ENCODE data around the gene FTCD. TPM values are rescaled to one million over a fixed set of nuclear protein-coding genes. Genes with fewer than 3 reads are reported as not detected.

Gene FTCD
- total and polyA plus RNA-seq, 2 of the 4 experiments (the other 2 are of a cell fraction), result 0.55 TPM; not detected in 1

GRCh38 chr21:46189213-46189958 lies 34.0 kb upstream of the FTCD start:
- Histone ChIP-seq H2BK5ac (ENCODE audit: low read depth, low read length, poor library complexity, severe bottlenecking) (no peak overlapping the region), H2AK5ac (ENCODE audit: low read depth, low read length) (peak overlapping the region; percentile 20), H3K9me3 (ENCODE audit: control insufficient read depth, insufficient read depth, low read length) (no peaks in the 10 kb centered on the region), H3K56ac (ENCODE audit: extremely low read depth, insufficient read depth, low read length) (no peak overlapping the region), H2BK20ac (ENCODE audit: low read depth, low read length) (0 out of 2 replicates have a peak overlapping the region, but pooled peaks have one; percentile 25), H3K27ac (ENCODE audit: insufficient read depth, low read length) (no peak overlapping the region), H3K4me2 (ENCODE audit: low read depth, low read length) (no peak overlapping the region), H3K27me3 (ENCODE audit: control insufficient read depth, insufficient read depth, low read length) (no peaks in the 10 kb centered on the region), H3K18ac (ENCODE audit: low read depth, low read length) (no peak overlapping the region), H3K9me1 (ENCODE audit: insufficient read depth, low read length) (peaks cover 27% of the 10 kb centered on the region), H3K79me1 (ENCODE audit: low read depth in 1 of 2, low read length in 2 of 2) (no peaks in the 10 kb centered on the region; a peak in 1 of 4 replicates), H3K4me1 (ENCODE audit: control insufficient read depth, insufficient read depth, low read length) (peaks cover 26% of the 10 kb centered on the region), H3K9ac (ENCODE audit: low read depth, low read length) (no peak overlapping the region), H2AK9ac (replicated peaks; ENCODE audit: low read depth, low read length, poor library complexity) (peak overlapping the region; percentile 66), H4K91ac (ENCODE audit: insufficient read depth, low read depth, low read length) (no peak overlapping the region), H3K4me3 (ENCODE audit: insufficient read depth, low read depth, low read length) (no peak overlapping the region), H4K5ac (ENCODE audit: low read depth, low read length) (no peak overlapping the region), H2AFZ (replicated peaks; ENCODE audit: low read length, poor library complexity) (no peak overlapping the region), H4K20me1 (ENCODE audit: insufficient read depth, low read length) (no peaks in the 10 kb centered on the region), H3K23ac (ENCODE audit: low read depth, low read length) (no peak overlapping the region), H3K14ac (replicated peaks; ENCODE audit: low read depth, low read length) (no peak overlapping the region), H3K36me3 (ENCODE audit: control insufficient read depth, insufficient read depth, low read length) (peaks cover 23% of the 10 kb centered on the region), H3K4ac (ENCODE audit: low read depth, low read length) (no peak overlapping the region; the same call in 1 of the 2 replicates), H2BK120ac (ENCODE audit: low read depth, low read length) (no peak overlapping the region), H2BK15ac (ENCODE audit: low read depth, low read length) (no peak overlapping the region), H4K8ac (ENCODE audit: low read depth in 2 of 2, low read length in 2 of 2) (no peak overlapping the region)
- CTCF ChIA-PET, result no interaction called here
- POLR2A ChIA-PET (ENCODE audit: unreplicated experiment), result no interaction called here
- TSS peak; percentile 45 for BruUV-seq (replicated peaks)
- in situ Hi-C loops (cut with MboI; ENCODE audit: low sequenced_read_pairs) (no loop called here), dilution Hi-C loops (cut with HindIII; ENCODE audit: low sequenced_read_pairs, unreplicated experiment) (no loop called here), intact Hi-C loops (cut with micrococcal nuclease) (no loop called here)
- WGBS, 2 experiments (ENCODE audit: extremely low coverage in 2 of 2, insufficient read length in 1 of 2), result 38% methylated on average over 4 of the region's 9 CpGs; no CpG with 5 or more reads in 1 of the 2 experiments
- DNase-seq (peak; percentile 58), ATAC-seq (ENCODE audit: low read depth) (no peak)
- TF ChIP-seq FOS (IDR thresholded peaks at IDR 0.05; ENCODE audit: low read depth, low read length) (peak; percentile 58; the same call in 1 of the 2 replicates), MAZ (IDR thresholded peaks at IDR 0.05; ENCODE audit: borderline replicate concordance, low read depth, low read length) (no peak), MXI1 (IDR thresholded peaks at IDR 0.05; ENCODE audit: borderline replicate concordance, low read depth, low read length) (peak; percentile 100), USF2 (IDR thresholded peaks at IDR 0.05; ENCODE audit: low read depth, low read length) (peak; percentile 99)
